DOHH2 (cell line): ENCODE results near the gene OGG1.

Experiments used
- EZH2phosphoT487 ChIP-seq: fragments of 200-600 bp; sonication (generic); IDR thresholded peaks from 2 replicates; pipeline ENCODE4 v1.6.1; 2017; ENCODE audit warnings: borderline replicate concordance, mild to moderate bottlenecking, antibody characterized with exemption, low read length, moderate library complexity, mixed read lengths
- TF ChIP-seq, protein P1 (sequence below): fragments of 200-600 bp; sonication (generic); IDR thresholded peaks from one replicate; pipeline ENCODE4 v1.5.1; 2014; ENCODE audit warnings: antibody characterized with exemption, mild to moderate bottlenecking, low read depth, low read length; ENCODE audit not compliant: poor library complexity, severe bottlenecking

- TF ChIP-seq, protein P1, sequence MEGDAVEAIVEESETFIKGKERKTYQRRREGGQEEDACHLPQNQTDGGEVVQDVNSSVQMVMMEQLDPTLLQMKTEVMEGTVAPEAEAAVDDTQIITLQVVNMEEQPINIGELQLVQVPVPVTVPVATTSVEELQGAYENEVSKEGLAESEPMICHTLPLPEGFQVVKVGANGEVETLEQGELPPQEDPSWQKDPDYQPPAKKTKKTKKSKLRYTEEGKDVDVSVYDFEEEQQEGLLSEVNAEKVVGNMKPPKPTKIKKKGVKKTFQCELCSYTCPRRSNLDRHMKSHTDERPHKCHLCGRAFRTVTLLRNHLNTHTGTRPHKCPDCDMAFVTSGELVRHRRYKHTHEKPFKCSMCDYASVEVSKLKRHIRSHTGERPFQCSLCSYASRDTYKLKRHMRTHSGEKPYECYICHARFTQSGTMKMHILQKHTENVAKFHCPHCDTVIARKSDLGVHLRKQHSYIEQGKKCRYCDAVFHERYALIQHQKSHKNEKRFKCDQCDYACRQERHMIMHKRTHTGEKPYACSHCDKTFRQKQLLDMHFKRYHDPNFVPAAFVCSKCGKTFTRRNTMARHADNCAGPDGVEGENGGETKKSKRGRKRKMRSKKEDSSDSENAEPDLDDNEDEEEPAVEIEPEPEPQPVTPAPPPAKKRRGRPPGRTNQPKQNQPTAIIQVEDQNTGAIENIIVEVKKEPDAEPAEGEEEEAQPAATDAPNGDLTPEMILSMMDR = no peak
- no peak for TF ChIP-seq EZH2phosphoT487
Observed at GRCh38 chr3:9750556-9751411, 1.0 kb downstream of the OGG1 start.
